ENCODE results near the gene TXLNB. TPM values are rescaled to one million over a fixed set of nuclear protein-coding genes. Genes with fewer than 3 reads are reported as not detected.

TXLNB gene
- polyA plus RNA-seq, 1 of the 3 experiments (the other 2 are of a cell fraction) = 0.12 TPM

DNA sequence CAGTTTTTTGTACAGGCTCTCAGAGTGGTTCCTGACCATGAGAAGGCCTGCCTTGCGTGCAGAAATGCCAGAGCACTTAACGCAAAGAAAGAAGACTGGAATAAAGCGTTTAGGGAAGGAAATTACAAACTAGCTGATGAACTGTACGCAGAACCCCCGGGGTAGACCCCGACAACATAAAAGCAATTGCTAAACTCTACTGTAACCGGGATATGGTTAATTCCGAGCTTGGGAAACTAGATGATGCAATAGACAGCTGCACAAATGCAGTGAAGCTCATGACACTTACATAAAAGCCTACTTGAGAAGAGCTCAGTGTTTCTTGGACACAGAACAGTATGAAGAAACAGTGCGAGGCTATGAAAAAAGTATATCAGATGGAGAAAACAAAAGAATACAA, 47.0 kb upstream of the TXLNB start:
- H3K4me3 ChIP-seq (ENCODE audit: low read depth in 2 of 2, low read length in 1 of 2) = no peak overlapping the region
- ChIA-PET POLR2A (no interaction called here), CTCF (no interaction called here)
- no peaks in the 10 kb centered on the region for H3K9me2 ChIP-seq
- no peak for DNase-seq
- WGBS (ENCODE audit: low lambda C conversion rate) = 21% methylated on average over 9 of the region's 9 CpGs
- H3K4me2 ChIP-seq = no peak overlapping the region
- no peak overlapping the region for H3K27ac ChIP-seq (ENCODE audit: low read depth in 2 of 2, low read length in 1 of 2)
- H3K9me3 ChIP-seq = no peaks in the 10 kb centered on the region
- no peaks in the 10 kb centered on the region for H3K79me2 ChIP-seq (ENCODE audit: insufficient read depth)
- H3K4me1 ChIP-seq (ENCODE audit: control insufficient read depth in 1 of 2, insufficient read depth in 2 of 2, low read depth in 1 of 2, low read length in 1 of 2) = peaks cover 0 to 7% of the 10 kb centered on the region in 2 experiments; a peak in 1 of 4 replicates
- H2AFZ ChIP-seq (ENCODE audit: low read depth) = no peak overlapping the region
- H4K20me1 ChIP-seq (ENCODE audit: insufficient read depth) = no peaks in the 10 kb centered on the region
- no peak overlapping the region for H3K9ac ChIP-seq
- peaks cover 7% of the 10 kb centered on the region for H3F3A ChIP-seq (replicated peaks; ENCODE audit: insufficient read depth)
- no peaks in the 10 kb centered on the region for H3K36me3 ChIP-seq (replicated peaks in 1 of 2; ENCODE audit: control insufficient read depth in 1 of 2, insufficient read depth in 2 of 2, low read length in 1 of 2)
- no peaks in the 10 kb centered on the region for H3K27me3 ChIP-seq (ENCODE audit: insufficient read depth)
- TF ChIP-seq GABPA (IDR thresholded peaks at IDR 0.05; ENCODE audit: low read depth) (no peak), TCF12 (IDR thresholded peaks at IDR 0.05) (no peak), MXI1 (IDR thresholded peaks at IDR 0.05; ENCODE audit: low read depth, low read length) (no peak), FOXM1 (IDR thresholded peaks at IDR 0.05; ENCODE audit: low read depth) (no peak), NFIC (IDR thresholded peaks at IDR 0.05; ENCODE audit: borderline replicate concordance) (no peak), MEF2A (IDR thresholded peaks at IDR 0.05; ENCODE audit: borderline replicate concordance, low read depth) (no peak)
- TF ChIP-seq, protein P1, sequence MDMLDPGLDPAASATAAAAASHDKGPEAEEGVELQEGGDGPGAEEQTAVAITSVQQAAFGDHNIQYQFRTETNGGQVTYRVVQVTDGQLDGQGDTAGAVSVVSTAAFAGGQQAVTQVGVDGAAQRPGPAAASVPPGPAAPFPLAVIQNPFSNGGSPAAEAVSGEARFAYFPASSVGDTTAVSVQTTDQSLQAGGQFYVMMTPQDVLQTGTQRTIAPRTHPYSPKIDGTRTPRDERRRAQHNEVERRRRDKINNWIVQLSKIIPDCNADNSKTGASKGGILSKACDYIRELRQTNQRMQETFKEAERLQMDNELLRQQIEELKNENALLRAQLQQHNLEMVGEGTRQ (IDR thresholded peaks at IDR 0.05; ENCODE audit: borderline replicate concordance, low read depth, low read length) = no peak
- TF ChIP-seq, protein P2, sequence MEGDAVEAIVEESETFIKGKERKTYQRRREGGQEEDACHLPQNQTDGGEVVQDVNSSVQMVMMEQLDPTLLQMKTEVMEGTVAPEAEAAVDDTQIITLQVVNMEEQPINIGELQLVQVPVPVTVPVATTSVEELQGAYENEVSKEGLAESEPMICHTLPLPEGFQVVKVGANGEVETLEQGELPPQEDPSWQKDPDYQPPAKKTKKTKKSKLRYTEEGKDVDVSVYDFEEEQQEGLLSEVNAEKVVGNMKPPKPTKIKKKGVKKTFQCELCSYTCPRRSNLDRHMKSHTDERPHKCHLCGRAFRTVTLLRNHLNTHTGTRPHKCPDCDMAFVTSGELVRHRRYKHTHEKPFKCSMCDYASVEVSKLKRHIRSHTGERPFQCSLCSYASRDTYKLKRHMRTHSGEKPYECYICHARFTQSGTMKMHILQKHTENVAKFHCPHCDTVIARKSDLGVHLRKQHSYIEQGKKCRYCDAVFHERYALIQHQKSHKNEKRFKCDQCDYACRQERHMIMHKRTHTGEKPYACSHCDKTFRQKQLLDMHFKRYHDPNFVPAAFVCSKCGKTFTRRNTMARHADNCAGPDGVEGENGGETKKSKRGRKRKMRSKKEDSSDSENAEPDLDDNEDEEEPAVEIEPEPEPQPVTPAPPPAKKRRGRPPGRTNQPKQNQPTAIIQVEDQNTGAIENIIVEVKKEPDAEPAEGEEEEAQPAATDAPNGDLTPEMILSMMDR (IDR thresholded peaks at IDR 0.05) = no peak

DNA sequence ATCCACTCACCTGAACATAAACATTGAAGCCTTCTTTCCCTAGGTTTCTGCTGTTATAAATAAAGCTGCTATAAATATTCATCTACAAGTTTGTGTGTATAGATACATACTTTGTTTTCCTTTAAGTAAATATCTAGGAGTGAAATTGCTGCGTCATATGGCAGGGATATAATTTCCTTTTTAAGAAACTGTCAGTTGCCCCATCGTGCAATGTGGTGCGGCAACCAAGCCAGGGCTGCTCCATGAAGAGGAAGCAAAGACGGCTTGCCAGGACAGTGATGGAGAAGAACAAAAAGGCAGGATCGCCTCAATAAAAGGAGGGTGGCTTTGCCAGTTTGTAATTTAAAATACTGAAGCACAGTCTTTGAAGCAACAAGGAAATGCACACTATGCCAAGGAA, 46.0 kb upstream of the TXLNB start:
- Histone ChIP-seq H3F3A (replicated peaks; ENCODE audit: insufficient read depth) (peaks cover 7% of the 10 kb centered on the region), H4K20me1 (ENCODE audit: insufficient read depth) (no peaks in the 10 kb centered on the region), H3K9me3 (no peaks in the 10 kb centered on the region), H3K27ac (ENCODE audit: low read depth in 2 of 2, low read length in 1 of 2) (no peak overlapping the region), H3K27me3 (ENCODE audit: insufficient read depth) (no peaks in the 10 kb centered on the region), H3K4me1 (ENCODE audit: control insufficient read depth in 1 of 2, insufficient read depth in 2 of 2, low read depth in 1 of 2, low read length in 1 of 2) (peaks cover 0 to 7% of the 10 kb centered on the region in 2 experiments; a peak in 1 of 4 replicates), H3K9me2 (no peaks in the 10 kb centered on the region), H3K4me2 (no peak overlapping the region), H3K9ac (no peak overlapping the region), H3K4me3 (ENCODE audit: low read depth in 2 of 2, low read length in 1 of 2) (no peak overlapping the region), H3K36me3 (replicated peaks in 1 of 2; ENCODE audit: control insufficient read depth in 1 of 2, insufficient read depth in 2 of 2, low read length in 1 of 2) (no peaks in the 10 kb centered on the region), H3K79me2 (ENCODE audit: insufficient read depth) (no peaks in the 10 kb centered on the region), H2AFZ (ENCODE audit: low read depth) (no peak overlapping the region)
- no peak for TF ChIP-seq TCF12 (IDR thresholded peaks at IDR 0.05)
- no peak for TF ChIP-seq FOXM1 (IDR thresholded peaks at IDR 0.05; ENCODE audit: low read depth)
- TF ChIP-seq FOXJ3 (CRISPR knock-in tag; IDR thresholded peaks at IDR 0.05) = no peak
- TF ChIP-seq, protein P3, sequence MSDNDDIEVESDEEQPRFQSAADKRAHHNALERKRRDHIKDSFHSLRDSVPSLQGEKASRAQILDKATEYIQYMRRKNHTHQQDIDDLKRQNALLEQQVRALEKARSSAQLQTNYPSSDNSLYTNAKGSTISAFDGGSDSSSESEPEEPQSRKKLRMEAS (IDR thresholded peaks at IDR 0.05; ENCODE audit: low read depth) = no peak
- POLR2A ChIA-PET = no interaction called here
- CTCF ChIA-PET = no interaction called here
- no peak for DNase-seq
- 13% methylated on average over 5 of the region's 5 CpGs for WGBS (ENCODE audit: low lambda C conversion rate)
